HS-5 (cell line): Measurements from ENCODE around the gene RPL39L.
"Not testable (repeated sequence)": the region's sequence is repeated elsewhere in the genome, so short reads cannot be mapped to it uniquely, and the experiment has no call there.

Experiments used
- DNase-seq: peaks from one replicate; pipeline ENCODE4 v3.0.0-alpha.2; 2012; ENCODE audit warnings: low read depth

Gene RPL39L

DNA sequence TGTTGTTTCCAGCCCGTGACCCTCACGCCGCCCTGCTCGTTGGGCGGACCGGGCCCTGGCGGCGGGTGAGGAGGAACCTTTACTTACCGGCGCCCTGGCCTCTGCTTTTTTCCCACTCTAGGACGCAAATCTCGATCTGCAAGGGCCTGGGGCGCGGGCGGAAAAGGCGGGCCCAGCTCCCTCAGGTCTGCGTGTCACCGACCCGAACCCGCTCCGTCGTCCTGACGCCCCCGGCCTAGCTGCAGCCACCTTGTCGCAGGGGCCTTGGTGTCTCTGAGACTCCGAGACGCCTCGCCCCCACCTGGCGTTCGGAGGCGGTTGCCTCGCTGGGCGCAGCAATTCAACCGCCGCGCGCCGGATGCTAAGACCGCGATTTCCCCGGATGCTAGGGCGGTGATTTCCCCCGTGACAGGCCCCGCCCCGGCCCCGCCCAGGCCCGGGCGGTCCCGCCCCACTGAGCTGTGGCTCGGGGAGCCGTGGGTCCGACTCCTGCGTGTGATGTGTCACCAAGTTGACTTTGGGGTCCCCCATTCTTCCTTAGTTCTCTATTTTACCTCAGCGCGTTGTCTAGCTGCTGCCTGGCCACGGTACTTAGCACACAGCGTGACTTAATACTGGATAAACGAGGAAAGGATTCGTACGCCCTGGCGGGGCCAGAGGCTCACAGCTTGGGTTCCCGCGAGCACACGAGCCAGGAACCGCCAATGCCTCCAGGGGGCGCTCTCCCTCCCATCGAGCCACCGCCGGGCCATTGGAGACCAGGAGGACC is at the start of gene RPL39L:
RPL39L (minus strand) TSS at position 371 of the 769 bp plus-strand sequence. CDS start 18,196 bp downstream, outside the sequence.
- DNase-seq, result peak; percentile 77

DNA sequence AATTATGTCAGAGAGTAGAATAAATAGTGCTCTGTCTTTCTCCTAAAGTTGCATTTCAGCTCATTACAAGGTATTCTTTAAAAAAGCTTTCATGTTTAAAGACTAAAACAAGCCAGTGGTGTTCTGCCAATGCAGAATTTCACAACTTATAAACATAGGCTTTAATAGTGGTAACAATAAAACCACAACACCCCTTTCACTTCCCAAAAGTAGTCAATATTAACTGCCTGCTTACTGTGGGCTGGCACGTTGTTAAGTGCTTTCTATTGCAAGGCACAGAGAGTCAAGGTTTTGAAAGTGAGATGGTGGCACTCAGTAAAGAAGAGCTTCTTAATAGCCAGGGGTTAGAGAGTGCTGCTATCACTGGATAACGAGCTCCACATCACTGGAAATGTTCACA is 49.6 kb upstream of the RPL39L start:
- no peak for DNase-seq

DNA sequence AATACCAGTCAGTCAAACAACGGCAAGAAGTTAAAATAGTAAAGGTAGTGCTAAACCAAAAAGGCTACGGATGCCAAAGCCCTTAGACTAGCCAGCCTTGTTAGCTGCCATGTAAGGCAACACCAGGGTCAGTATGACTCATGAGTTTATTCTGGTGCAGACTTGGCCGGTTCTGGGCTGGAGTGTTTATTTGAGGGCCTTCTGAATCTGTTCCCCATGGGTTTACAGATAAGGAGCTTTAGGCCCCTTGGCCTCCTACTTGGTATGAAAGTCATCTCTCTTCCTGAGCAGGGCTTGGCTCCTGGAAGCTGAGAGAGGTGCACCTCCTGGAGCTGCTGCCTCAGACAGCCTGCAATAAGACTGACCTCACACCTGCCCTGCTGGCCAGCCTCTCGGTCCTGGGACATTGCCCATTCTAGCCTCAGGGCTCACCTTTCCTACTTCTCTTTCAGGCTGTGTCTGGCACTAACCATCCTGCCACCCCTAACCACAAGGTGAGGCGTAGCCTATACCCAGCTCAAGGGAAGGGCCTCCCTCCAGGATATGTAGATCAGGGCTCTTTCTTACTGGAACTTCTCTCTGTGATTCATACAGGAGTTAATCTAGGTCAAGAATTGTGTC is 47.6 kb upstream of the RPL39L start:
- DNase-seq, result no peak

DNA sequence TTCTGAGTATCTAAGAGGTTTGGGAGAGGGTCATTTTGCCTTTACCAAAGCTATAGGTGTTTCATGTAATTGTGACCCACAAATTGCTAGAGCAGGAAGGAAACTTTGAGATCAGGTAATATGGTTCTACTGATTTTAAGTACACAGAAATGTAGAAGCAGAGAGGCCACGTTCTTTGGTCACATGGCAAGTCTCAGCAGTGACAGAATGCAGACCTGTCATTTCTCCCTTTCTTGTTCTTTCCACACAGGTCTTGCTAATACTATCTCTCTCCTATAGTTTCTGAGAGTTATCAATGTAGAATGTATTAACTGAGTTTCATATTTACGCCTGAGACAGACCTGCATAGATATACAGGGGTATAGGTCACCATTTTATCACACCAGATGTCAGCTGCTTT is 47.1 kb upstream of the RPL39L start:
- no peak for DNase-seq

DNA sequence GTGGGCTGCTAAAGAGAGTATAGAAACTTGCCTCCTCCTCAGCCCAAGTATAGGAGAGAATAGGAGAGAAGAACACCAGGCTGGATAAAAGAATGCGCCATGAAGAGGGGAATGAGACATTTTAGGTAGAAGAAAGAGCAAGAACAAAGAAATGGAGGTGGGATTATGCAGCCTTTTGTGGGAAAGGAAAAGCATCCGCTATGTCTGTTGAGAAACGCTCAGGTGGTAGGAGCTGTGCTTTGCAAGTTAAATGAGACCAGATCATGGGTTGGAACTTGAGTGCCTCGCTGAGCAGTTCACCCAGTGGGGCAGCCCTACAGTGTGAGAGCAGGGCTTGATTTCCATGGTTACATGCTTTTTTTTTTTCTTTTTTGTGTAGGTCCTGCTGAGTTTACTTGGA is 46.5 kb upstream of the RPL39L start:
- DNase-seq, result no peak

DNA sequence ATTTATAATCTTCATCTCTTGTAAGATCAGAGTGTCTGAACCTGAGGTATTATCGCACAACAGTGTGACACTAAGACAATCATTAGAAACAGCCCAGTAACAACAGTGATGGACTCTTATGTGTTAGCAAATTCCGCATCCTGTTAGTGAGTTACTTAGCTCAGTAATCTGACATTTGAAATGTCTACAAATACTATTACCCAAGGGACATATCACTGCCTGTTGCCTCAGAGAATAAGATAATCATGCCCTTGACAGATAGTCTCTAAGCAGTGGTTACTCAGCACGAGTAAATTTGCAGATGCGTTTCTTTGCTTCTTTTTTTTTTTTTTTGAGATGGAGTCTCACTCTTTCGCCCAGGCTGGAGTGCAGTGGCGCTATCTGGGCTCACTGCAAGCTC is 44.6 kb upstream of the RPL39L start:
- no peak for DNase-seq

DNA sequence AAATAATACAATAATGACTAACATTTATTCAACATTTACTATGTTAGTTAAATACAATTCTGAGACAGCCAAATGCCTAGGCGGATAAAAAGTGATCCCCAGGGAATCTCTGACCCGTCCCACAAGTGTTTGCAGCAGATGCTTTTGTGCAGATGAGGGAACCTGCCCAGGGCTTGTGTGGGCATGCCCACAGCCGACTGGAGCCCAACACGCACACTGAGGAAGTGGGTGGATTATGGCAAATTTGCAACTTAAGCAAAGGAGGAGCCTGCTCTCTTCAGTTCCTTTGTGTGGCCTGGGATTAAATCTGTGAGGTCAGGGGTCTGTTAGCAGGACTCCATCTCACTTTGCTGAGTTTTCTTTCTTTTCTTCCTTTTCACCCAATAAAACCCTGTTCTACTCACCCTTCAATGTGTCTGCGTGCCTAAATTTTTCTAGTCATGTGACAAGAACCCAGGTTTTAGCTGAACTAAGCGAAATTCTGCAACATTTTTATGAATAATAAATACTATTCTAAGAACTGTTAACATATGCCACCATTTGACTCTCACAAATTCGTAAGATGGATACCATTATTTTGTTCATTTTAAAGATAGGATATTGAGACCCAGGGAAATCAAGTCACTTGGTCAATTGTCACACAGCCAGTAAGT is 44.0 kb upstream of the RPL39L start:
- DNase-seq, result no peak

DNA sequence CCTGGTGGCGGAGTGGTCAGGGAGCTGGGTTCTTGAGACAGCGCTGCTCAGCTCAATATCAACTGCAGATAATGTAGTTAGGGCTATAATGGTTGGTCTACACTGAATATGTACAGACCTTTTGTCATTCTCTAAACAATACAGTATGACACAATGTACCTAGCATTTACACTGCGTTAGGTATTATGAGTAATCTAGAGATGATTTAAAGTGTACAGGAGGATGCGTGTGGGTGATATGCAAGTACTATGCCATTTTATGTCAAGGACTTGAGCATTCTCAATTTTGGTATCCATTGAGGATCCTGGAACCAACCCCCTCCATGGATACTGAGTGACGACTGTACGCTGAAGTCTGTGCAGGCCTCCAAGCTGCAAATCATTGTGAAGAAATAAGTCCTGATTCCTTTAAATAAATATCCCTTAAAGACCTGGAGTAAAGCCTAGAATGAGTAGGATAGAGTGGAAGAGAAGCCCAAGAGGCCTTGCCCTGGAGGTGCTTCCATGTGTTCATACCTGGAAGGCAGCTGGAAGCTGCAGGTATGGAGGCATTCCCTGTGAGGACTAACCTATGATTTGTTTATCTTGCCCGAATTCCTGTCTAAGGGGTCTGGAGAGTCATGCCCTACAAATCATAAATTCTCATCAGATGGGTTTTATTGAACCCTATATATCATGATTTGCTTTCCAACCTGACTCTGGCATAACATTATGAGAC is 42.3 kb upstream of the RPL39L start:
- DNase-seq, result no peak

DNA sequence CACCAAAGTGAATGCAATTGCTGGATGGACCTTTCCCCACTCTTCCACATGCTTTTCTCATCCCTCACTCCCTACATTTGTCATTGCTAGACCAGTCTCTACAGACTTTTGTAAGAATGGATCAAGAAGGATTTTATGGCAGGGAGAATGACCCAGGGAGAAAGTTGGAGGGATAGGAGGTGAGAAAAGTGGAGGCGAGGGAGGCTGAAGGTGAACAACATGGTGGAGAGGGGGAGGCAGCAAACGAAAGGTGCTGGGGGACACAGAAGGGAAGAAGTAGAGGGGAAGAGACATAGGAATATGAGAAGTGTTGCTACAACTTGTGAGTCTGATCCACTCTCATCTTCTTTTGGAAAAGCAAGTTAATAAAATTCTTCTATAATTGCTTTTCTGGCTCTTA is 33.6 kb upstream of the RPL39L start:
- no peak for DNase-seq

DNA sequence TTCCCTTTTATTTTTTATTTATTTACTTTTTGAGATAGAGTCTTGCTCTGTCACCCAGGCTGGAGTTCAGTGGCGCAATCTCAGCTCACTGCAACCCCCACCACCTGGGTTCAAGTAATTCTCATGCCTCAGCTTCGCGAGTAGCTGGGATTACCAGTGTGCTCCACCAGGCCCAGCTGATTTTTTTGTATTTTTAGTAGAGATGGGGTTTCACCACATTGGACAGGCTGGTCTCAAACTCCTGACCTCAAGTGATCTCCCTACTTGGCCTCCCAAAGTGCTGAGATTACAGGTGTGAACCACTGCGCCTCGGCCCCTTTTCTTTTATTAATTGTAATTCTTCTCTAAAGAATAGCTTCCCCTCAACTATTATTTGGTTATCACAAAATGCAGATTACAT is 31.6 kb upstream of the RPL39L start:
- DNase-seq, result not testable (repeated sequence)

DNA sequence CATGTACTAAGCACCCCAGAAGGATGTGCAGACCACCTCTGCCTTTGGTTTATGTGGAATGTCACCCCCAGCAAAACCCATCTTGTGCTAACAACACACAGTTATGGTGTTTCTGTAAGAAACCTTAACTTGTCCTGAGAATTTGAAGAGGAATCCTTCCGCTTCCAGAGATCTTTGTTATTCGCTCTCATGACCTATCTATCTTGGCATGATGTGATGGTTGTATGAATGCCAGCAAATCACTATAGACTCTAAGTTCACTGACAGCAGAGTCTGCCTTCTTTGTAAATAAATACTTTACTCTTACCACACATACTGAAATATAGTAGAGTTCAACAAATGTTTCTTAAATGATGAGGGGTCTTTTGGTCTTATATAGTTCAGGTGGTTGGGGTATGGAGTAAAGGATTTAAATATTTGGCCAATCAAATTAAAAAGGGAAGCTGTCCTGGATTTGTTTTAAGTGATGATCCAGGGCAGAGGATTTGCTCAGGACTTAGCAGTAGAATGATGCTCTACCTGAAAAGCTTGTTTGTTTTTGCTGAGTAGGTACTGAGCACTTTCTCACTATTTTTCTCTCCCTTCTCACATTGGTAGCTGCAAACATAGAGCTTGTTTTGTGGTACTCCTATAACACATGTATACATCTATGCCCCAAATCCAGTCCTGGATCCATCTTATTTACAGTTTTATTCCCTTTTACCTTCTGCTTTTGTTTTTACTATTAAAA is 30.1 kb upstream of the RPL39L start:
- no peak for DNase-seq

DNA sequence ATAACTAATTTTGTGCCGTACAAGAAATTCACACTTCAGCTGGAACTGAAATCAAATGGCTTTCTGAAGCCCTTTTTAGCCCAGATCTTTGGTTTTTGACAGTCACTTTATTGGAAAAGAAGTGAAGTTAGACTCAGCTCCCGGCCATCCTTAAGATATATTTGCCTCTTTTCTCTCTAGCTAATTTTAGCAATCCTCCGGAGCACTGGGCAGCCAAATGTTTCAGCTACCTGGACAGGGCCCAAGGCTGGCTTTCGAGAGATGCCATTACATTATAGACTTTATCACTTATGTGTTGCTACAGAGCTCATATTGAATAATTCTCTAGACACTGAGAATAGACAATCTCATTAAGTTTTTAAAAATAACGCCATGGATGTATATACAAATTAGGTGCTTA is 28.5 kb upstream of the RPL39L start:
- DNase-seq, result no peak

DNA sequence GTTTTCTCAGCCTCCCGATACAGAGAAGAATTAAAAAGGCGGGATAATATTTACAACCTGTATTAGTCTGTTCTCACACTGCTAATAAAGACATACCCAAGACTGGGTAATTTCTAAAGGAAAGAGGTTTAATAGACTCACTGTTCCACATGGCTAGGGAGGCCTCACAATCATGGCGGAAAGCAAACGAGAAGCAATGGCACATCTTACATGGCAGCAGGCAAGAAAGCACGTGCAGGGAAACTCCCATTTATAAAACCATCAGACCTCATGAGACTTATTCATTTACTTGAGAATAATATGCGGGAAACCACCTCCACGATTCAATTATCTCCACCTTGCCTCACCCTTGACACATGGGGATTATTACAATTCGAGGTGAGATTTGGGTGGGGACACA is 27.5 kb upstream of the RPL39L start:
- DNase-seq, result no peak

DNA sequence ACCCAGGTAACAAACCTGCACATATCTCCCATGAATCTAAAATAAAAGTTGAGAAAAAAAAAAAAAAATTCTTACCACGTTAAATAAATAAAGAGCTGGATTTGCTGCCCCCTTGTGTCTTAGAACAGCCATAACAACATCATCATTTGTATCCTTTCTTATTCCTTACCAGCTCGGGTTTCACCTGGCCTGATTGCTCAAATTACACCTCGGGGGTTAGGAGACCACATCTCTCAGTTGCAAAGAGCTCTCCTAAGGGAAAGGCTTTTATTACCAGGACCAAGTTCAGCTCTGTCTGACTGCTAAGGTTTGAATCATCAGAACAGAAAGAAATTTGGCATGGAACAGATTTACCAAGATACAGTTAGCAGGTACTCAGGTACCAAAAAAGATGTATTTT is 25.8 kb upstream of the RPL39L start:
- peak; percentile 35 for DNase-seq

DNA sequence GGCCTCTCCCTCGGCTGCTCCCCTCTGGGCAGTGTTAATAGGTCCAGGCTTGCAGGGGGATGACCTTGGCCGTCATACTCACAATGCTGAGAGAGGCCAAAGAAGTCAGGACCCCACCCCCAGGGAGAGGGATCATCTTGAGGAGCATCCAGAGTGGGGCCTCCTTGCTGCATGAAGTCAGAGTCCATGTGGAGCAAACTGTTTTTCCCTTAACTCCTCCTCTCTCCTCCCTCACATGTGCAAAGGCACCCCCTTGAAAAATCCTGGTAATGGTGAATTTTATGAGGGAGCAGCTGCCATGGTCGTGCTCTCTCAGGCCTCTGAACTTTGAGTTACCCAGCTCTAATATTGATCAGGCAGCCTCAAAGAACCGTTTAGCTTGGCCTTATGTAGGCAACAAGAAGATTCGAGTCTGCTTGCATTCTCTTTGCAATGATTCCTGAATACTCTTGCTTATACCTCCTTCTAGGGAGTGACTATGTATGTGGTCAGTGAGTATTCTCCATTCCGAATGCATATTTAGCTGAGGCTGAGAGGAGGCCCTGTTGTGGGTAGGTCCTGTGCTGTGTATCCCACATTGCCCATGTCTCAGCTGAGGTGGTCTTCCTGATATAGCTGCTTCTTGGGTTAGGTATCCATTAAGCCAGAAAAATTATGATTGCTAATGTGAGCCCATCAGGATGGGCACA is 23.1 kb upstream of the RPL39L start:
- no peak for DNase-seq

DNA sequence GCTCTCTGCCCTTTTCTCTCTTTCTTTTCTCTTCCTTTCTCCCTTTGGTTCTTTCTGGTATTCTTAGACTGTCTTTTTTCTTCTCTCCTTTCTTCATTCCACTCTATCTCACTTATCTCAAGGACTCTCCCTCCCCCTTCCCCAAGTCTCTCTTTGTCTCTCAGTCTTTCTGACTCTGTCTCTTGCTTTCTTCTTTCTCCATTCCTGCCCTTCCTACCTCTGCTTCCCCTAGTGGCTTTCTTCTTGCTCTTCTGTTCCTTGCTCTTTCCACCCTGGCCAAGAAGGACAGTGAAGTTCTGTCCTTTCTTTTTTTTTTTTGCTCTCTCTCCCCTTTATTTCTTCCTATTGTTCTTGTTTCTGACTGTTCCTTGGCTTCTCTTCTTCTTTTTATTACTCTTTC is 22.3 kb upstream of the RPL39L start:
- DNase-seq, result no peak

DNA sequence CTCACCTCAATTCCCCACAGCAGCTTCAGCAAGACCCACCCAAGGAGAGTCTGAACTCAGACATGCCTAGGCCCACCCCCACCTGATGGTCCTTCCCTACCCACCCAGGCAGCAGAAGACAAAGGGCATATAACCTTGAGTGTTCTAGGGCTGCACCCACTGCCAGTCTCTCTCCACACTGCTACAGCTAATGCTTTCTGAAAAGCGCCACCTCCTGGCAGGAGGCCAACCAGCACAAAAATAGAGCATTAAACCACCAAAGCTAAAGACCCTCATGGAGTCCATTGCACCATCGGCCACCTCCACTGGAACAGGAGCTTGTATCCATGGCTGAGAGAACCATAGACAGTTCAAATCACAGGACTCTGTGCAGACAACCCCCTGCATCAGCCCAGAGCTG is 11.3 kb upstream of the RPL39L start:
- no peak for DNase-seq

DNA sequence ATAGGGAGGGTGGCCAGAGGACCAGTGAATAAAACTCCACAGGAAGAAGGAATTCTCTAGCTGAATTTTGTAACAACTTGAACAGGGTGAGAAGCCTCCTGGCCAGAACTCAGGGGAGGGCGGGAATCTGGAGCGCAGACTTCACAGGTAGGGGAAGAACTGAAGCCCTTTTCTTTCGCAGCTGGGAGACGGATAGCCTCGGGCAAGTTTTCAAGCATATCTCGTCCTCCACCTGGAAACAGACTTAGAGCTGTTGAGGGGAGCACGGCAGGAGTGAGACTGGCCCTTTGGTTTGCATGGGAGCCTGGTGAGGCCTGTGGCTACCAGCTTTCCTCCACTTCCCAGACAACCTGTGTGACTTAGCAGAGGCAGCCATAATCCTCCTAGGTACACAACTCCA is 10.9 kb upstream of the RPL39L start:
- DNase-seq, result no peak

DNA sequence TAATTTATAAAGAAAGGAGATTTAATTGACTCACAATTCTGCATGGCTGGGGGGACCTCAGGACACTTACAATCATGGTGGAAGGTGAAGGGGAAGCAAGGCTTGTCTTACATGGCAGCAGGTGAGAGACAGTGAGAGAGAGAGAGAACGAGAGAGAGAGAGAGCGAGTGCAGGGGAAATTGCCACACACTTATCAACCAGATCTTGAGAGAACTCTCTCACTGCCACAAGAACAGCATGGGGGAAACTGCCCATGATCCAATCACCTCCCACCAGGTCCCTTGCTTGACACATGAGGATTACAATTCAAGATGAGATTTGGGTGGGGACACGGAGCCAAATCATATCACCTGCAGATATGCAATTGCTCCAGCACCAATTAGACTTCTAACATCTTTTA is 7.1 kb upstream of the RPL39L start:
- no peak for DNase-seq

DNA sequence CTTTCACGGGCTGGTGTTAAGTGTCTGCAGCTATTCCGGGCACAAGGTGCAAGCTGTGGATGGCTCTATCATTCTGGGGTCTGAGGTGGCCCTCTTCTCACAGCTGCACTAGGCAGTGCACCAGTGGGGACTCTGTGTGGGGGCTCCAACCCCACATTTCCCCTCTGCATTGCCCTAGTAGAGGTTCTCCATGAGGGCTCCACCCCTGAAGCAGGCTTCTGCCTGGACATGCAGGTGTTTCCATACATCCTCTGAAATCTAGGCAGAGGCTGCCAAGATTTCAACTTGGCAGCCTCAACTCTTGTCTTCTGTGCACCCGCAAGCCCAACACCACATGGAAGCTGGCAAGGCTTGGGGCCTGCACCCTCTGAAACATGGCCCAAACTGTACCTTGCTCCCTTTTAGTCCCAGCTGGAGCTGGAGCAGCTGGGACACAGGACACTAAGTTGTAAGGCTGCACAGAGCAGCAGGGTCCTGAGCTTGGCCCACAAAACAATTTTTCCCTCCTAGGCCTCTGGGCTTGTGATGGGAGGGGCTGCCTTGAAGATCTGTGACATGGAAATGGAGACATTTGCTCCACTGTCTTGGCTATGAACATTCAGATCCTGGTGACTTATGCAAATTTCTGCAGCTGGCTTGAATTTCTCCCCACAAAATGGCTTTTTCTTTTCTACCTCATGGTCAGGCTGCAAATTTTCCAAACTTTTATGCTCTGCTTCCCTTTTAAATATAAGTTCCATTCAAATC is 6.0 kb upstream of the RPL39L start:
- no peak for DNase-seq

DNA sequence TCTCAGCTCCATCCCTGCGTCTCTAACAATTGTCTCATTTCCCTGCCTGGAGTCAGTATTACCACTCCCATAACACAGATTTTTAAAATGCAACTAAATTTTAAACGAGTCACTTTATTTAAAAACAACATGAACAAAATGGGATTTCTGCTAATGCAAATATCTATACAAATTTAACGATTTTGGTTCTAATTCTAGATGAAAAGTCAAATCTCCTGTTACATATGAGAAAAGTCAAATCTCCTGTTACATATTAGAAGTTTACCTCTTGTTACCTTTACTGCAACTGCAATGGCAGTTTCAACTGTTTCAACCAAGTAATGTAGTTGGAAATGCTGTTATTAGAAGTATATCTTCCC is 578 bp upstream of the RPL39L start:
- DNase-seq, result no peak
